ENCODE data around the gene PGLYRP3.
"Not testable (repeated sequence)": the region's sequence is repeated elsewhere in the genome, so short reads cannot be mapped to it uniquely, and the experiment has no call there.

PGLYRP3 gene

GRCh38 chr1:153348511-153349362 lies 36.0 kb upstream of the PGLYRP3 start, which contains the start of gene PGLYRP4:
TSS of gene PGLYRP4 (minus strand) at chr1:153348841. CDS start at chr1:153347932, 909 bp downstream.
- DNase-seq, result no peak

DNA sequence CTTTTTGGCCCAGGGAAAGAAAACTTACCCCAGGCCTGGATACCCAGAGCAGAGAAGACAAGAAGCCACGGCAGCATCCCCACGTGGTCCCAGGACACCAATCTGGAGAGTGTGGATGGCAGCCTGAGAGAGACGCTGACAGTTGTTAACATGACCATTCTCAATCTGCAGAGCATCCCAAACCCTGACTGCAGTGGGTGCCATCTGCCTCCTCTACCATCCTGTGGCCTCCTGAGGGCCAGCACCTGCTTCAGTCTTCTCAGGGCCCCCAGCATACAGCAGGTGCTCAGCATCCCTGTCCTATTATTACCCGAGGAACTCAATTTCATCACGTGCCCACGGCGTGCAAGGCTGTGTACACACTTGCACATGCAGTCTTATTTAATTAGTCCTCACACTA lies 35.1 kb upstream of the PGLYRP3 start:
- no peak for DNase-seq

DNA sequence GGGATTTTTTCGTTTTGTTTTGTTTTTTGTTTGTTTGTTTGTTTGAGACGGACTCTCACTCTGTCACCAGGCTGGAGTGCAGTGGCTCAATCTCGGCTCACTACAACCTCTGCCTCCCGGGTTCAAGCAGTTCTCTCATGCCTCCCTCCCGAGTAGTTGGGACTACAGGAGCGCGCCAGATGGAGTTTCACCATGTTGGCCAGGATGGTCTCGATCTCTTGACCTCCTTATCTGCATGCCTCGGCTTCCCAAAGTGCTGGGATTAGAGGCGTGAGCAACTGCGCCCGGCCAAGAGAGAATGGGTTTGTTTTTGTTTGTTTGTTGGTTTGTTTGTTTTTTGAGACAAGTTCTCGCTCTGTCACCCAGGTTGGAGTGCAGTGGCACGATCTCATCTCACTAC lies 34.3 kb upstream of the PGLYRP3 start:
- DNase-seq, result not testable (repeated sequence)

DNA sequence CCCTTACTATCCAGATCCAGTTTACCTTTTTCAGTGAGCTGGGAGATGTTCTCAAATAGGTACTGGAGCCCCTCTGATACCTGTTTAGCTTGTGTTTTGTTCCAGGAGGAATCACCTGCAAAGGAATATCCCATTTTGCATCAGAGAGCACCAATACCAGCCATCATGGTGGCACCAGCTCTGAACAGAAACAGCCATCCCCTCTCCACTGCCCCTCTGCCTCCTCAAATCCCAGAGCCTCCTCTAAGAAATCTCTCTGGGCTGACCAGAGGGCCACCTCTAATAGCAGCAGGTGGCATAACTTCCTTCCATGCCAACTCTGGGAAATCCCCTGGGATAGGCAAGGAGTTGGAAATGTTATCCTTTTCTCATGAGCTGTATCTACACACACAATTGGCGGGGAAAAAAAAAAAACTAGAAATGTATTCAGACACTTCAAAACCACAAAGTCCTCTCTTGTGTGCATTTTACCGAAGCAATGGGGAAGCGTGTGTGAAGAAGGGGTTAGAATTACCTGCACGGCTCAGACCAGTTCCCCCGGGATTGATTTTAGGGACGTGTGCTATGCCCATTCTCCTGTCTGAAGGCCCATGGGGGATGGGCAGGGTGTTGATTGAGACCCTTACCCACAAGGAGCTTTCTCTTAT lies 33.4 kb upstream of the PGLYRP3 start:
- no peak for DNase-seq

GRCh38 chr1:153345187-153346076 lies 32.7 kb upstream of the PGLYRP3 start:
- DNase-seq, result no peak

- DNase-seq, result no peak
These were observed 31.9 kb upstream of the PGLYRP3 start for GRCh38 chr1:153344718-153345025.

GRCh38 chr1:153343811-153344717 lies 31.3 kb upstream of the PGLYRP3 start:
- no peak for DNase-seq

- DNase-seq, result no peak
These were observed 30.4 kb upstream of the PGLYRP3 start for GRCh38 chr1:153343040-153343681.

DNA sequence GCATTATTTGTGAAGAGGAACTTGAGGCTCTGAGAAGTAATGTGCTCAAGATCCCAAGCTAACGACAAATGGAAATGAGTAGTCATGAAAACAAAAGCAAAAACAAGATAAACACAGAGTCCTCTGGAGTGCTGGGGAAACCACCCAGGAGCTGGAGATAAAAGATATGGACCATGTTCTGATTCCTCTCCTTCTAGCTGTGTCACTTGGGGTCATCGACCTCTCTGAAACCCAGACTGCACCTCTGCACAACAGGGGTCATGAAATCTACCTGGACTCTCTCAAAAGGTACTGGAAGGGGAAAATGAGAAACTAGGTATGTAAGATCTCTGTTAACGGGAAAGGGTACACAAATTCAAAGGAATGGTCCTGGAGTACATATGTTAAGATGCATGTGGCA lies 29.4 kb upstream of the PGLYRP3 start:
- no peak for DNase-seq

- no peak for DNase-seq
These were observed 28.7 kb upstream of the PGLYRP3 start for GRCh38 chr1:153341431-153341934.

- DNase-seq, result no peak
These were observed 27.6 kb upstream of the PGLYRP3 start for GRCh38 chr1:153340356-153340755.

DNA sequence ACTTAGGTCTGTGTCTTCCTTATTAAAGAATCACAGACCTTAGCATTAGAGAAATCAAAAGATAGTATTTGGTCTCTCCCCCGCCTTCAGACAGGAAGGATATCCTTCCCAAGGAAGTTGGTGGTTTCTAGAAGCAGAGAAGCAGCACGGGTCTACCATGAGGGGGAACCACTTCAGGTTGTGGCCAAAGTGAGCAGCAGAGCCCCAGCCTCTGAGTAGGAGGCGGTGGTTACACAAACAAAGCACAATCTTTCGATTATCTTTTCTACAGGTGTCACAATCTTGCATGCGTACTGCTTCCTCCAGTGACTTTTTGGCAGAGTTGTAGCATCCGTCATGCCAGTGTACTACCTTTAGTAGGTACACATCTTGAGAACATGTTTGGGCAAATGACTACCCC lies 27.1 kb upstream of the PGLYRP3 start:
- no peak for DNase-seq

DNA sequence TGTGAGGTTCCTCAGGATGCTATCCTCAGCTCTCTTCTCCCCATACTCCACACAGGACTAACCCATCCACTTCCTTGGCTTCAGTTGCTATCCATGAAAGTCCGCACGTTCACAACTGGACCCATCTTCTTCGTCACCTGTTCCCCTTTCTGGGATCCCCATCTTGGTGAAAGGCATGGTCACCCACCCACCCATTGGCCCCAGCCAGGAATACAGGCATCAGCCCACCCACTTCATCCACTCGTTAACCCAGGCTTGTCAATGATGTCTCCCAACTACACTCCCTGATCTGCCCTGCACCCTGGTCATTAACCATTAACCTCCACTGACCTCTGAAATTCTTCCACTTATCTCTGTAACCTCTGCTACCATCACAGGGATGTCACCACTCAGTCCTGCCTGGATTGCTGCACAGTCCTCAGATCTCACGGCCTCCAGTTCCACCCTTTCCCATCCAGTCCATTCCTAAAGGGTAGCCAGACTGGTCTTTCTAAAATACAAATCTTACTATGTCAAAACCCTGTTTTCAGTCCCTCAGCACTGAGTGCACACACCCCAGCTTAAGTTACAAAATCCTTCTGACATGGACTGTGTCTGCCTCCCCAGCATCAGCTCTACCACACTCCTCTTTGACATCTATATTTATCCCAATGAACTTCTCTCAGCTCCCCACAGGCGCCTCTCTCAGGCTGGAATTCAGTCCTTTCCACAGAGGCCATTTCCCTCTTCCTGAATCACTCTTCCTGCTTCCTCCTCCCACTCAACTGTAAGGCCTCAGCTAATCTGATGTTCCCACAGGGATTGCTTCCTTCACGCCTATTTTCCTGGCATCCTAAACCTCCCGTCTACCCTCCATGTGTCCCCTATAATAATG lies 25.5 kb upstream of the PGLYRP3 start:
- DNase-seq, result no peak

GRCh38 chr1:153336650-153337049 lies 23.9 kb upstream of the PGLYRP3 start:
- DNase-seq, result no peak

DNA sequence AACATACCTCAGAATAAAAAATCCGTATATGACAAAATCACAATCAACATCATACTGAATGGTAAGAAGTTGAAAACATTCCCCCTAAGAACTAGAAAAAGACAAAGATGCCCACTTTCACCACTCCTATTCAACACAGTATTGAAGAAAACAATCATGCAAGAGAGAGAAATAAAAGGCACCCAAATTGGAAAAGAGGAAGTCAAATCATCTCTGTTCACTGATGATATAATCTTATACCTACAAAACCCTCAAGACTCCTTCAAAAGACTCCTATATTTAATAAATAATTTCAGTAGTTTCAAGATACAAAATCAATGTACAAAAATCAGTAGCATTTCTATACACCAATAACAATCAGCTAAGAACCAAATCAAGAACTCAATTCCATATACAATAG lies 21.1 kb upstream of the PGLYRP3 start:
- DNase-seq, result no peak

GRCh38 chr1:153324912-153325311 lies 12.2 kb upstream of the PGLYRP3 start:
- DNase-seq, result no peak

GRCh38 chr1:153322568-153322967 lies 9.8 kb upstream of the PGLYRP3 start:
- no peak for DNase-seq

DNA sequence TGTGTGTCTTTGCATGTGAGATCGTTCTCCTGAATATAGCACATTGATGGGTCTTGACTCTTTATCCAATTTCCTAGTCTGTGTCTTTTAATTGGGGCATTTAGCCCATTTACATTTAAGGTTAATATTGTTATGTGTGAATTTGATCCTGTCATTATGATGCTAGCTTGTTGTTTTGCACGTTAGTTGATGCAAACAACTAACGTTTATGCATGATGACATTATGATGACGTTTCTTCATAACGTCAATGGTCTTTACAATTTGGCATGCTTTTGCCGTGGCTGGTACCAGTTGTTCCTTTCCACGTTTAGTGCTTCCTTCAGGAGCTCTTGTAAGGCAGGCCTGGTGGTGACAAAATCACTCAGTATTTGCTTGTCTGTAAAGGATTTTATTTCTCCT lies 5.4 kb upstream of the PGLYRP3 start:
- not testable (repeated sequence) for DNase-seq

- not testable (repeated sequence) for DNase-seq
These were observed 3.3 kb upstream of the PGLYRP3 start for GRCh38 chr1:153316013-153316412.

DNA sequence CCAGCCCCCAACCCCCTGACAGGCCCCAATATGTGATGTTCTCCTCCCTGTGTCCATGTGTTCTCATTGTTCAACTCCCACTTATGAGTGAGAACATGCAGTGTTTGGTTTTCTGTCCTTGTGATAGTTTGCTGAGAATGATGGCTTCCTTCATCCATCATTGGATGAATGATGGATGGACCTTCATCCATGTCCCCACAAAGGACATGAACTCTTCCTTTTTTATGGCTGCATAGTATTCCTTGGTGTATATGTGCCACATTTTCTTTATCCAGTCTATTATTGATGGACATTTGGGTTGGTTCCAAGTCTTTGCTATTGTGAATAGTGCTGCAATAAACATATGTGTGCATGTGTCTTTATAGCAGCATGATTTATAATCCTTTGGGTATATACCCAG lies 1.6 kb upstream of the PGLYRP3 start:
- DNase-seq, result not testable (repeated sequence)

GRCh38 chr1:153313288-153313687 lies 536 bp upstream of the PGLYRP3 start:
- no peak for DNase-seq

Measured in activated effector memory CD4-positive, alpha-beta T cell treated with anti-CD3 and anti-CD28 coated beads, Interleukin-2, amount 50 U/mL, for 16 hours (primary cell).